Measurements from ENCODE around the gene WTIP. TPM values are rescaled to one million over a fixed set of nuclear protein-coding genes. Genes with fewer than 3 reads are reported as not detected.
"Not testable (repeated sequence)": the region's sequence is repeated elsewhere in the genome, so short reads cannot be mapped to it uniquely, and the experiment has no call there.

WTIP gene
- total RNA-seq, 1 donor from 2014 or later = 0.17 TPM

- no peak for DNase-seq
- H3K27me3 Mint-ChIP-seq (ENCODE audit: unreplicated experiment) = peaks cover 3% of the 10 kb centered on the region
- peaks cover 2% of the 10 kb centered on the region for H3K9me3 Mint-ChIP-seq (ENCODE audit: unreplicated experiment)
Measured at GRCh38 chr19:34474233-34474989, 7.1 kb upstream of the WTIP start.

GRCh38 chr19:34475026-34475974, 6.3 kb upstream of the WTIP start:
- Mint-ChIP-seq H3K4me1 (ENCODE audit: low read depth, unreplicated experiment) (no peaks in the 10 kb centered on the region), H3K36me3 (ENCODE audit: unreplicated experiment) (no peaks in the 10 kb centered on the region), H3K4me3 (ENCODE audit: unreplicated experiment) (no peak overlapping the region), H3K27ac (ENCODE audit: unreplicated experiment) (no peak overlapping the region), H3K9me3 (ENCODE audit: unreplicated experiment) (peaks cover 2% of the 10 kb centered on the region), H3K27me3 (ENCODE audit: unreplicated experiment) (peaks cover 7% of the 10 kb centered on the region)
- DNase-seq = no peak
- TF ChIP-seq, protein P1, sequence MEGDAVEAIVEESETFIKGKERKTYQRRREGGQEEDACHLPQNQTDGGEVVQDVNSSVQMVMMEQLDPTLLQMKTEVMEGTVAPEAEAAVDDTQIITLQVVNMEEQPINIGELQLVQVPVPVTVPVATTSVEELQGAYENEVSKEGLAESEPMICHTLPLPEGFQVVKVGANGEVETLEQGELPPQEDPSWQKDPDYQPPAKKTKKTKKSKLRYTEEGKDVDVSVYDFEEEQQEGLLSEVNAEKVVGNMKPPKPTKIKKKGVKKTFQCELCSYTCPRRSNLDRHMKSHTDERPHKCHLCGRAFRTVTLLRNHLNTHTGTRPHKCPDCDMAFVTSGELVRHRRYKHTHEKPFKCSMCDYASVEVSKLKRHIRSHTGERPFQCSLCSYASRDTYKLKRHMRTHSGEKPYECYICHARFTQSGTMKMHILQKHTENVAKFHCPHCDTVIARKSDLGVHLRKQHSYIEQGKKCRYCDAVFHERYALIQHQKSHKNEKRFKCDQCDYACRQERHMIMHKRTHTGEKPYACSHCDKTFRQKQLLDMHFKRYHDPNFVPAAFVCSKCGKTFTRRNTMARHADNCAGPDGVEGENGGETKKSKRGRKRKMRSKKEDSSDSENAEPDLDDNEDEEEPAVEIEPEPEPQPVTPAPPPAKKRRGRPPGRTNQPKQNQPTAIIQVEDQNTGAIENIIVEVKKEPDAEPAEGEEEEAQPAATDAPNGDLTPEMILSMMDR (IDR thresholded peaks at IDR 0.05; ENCODE audit: partially characterized antibody, unreplicated experiment) = no peak

More at GRCh38 chr19:34474233-34474989, 7.1 kb upstream of the WTIP start:
- Mint-ChIP-seq H3K36me3 (ENCODE audit: unreplicated experiment) (no peaks in the 10 kb centered on the region), H3K27ac (ENCODE audit: unreplicated experiment) (no peak overlapping the region), H3K4me1 (ENCODE audit: low read depth, unreplicated experiment) (no peaks in the 10 kb centered on the region), H3K4me3 (ENCODE audit: unreplicated experiment) (no peak overlapping the region)
- TF ChIP-seq, protein P1 (IDR thresholded peaks at IDR 0.05; ENCODE audit: partially characterized antibody, unreplicated experiment) = no peak

GRCh38 chr19:34475975-34476594, 5.5 kb upstream of the WTIP start:
- no peaks in the 10 kb centered on the region for H3K4me1 Mint-ChIP-seq (ENCODE audit: low read depth, unreplicated experiment)
- TF ChIP-seq, protein P1 (IDR thresholded peaks at IDR 0.05; ENCODE audit: partially characterized antibody, unreplicated experiment) = no peak
- H3K9me3 Mint-ChIP-seq (ENCODE audit: unreplicated experiment) = peaks cover 2% of the 10 kb centered on the region
- peaks cover 8% of the 10 kb centered on the region for H3K27me3 Mint-ChIP-seq (ENCODE audit: unreplicated experiment)
- H3K36me3 Mint-ChIP-seq (ENCODE audit: unreplicated experiment) = no peaks in the 10 kb centered on the region
- no peak for DNase-seq
- no peak overlapping the region for H3K4me3 Mint-ChIP-seq (ENCODE audit: unreplicated experiment)
- H3K27ac Mint-ChIP-seq (ENCODE audit: unreplicated experiment) = no peak overlapping the region

GRCh38 chr19:34478496-34478895, 3.1 kb upstream of the WTIP start:
- H3K4me3 Mint-ChIP-seq (ENCODE audit: unreplicated experiment); H3K27ac Mint-ChIP-seq (ENCODE audit: unreplicated experiment); H3K4me1 Mint-ChIP-seq (ENCODE audit: low read depth, unreplicated experiment); DNase-seq; H3K9me3 Mint-ChIP-seq (ENCODE audit: unreplicated experiment); H3K36me3 Mint-ChIP-seq (ENCODE audit: unreplicated experiment): not testable (repeated sequence)
- H3K27me3 Mint-ChIP-seq (ENCODE audit: unreplicated experiment) = peaks cover 16% of the 10 kb centered on the region

- TF ChIP-seq, protein P1 (IDR thresholded peaks at IDR 0.05; ENCODE audit: partially characterized antibody, unreplicated experiment) = no peak
- Mint-ChIP-seq H3K27me3 (ENCODE audit: unreplicated experiment) (peaks cover 17% of the 10 kb centered on the region), H3K27ac (ENCODE audit: unreplicated experiment) (no peak overlapping the region), H3K36me3 (ENCODE audit: unreplicated experiment) (no peaks in the 10 kb centered on the region), H3K9me3 (ENCODE audit: unreplicated experiment) (peaks cover 5% of the 10 kb centered on the region), H3K4me1 (ENCODE audit: low read depth, unreplicated experiment) (peaks cover 2% of the 10 kb centered on the region), H3K4me3 (ENCODE audit: unreplicated experiment) (no peak overlapping the region)
- DNase-seq = no peak
Measured at GRCh38 chr19:34479396-34479795, 2.2 kb upstream of the WTIP start.

All from glutamatergic neuron (in vitro differentiated cells).